Measurements from ENCODE around the gene APLP2.

APLP2 gene

DNA sequence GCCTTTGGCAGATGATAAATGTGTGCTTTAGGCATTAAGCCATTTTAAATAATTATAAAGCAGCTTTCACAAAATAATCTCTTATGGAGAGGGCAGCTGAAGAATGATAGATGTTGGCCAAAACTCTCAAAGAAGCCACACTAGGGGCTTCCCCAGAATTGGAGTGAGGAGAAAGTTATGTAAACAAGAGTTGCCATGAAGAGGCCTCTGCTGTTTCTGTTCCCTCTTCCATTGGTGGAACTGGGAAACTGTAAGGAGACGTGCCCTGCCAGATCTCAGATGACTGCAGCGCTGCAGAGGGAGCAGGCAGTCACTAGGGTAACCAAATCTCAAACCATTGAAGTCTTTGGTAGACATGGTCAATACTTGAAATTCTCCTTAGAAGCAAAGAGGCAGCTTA is 19.4 kb upstream of the APLP2 start:
- TF ChIP-seq CTCF (IDR thresholded peaks at IDR 0.05; ENCODE audit: control extremely low read depth, extremely low read depth, low read depth, missing control alignments), result no peak
- no peak for DNase-seq (ENCODE audit: extremely low spot score)
- POLR2A ChIA-PET, result no interaction called here
- CTCF ChIA-PET, result no interaction called here

DNA sequence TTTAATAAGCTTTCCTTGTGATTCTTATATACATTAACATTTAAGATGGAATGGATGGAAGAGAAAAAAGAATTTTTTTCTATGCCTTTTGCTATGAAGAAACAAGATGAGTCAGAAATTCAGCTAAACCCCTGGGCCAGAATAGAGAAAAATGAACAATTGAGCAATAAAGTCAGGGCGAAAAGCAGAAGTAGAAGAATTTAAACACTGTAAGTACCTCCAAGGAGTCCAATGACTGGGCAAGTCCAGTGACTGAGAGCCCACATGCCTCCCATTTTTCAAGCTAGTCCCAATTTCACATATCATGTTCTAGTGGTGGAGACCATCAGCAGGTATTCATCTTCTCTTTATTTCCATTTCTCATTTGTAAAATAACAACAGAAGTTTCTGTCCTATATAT is 18.6 kb upstream of the APLP2 start:
- ChIA-PET POLR2A (no interaction called here), CTCF (interaction anchor here (1.0 kb wide), 1 partner anchor 81 kb away, joined by 3 read pairs; no protein-coding TSS in a partner anchor)
- no peak for DNase-seq (ENCODE audit: extremely low spot score)
- no peak for TF ChIP-seq CTCF (IDR thresholded peaks at IDR 0.05; ENCODE audit: control extremely low read depth, extremely low read depth, low read depth, missing control alignments)

DNA sequence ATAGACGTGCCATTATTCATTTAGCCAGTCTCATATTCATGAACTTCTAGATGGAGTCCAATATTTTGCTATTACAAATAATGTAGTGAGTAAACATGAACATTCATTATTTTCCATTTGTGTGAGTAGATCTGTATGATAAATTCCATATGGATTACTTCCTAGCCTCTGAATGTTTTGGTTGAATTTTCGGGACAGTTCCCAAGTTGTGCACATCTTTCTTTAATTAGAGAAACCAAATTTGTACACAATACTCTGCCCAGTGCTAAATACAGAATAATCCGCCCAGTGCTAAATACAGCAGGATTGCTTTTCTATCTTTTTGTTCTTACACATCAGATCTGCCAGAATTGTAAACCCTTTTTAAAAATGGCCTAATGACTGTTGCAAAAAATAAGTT is 17.1 kb upstream of the APLP2 start:
- ChIA-PET POLR2A (no interaction called here), CTCF (no interaction called here)
- no peak for DNase-seq (ENCODE audit: extremely low spot score)
- TF ChIP-seq CTCF (IDR thresholded peaks at IDR 0.05; ENCODE audit: control extremely low read depth, extremely low read depth, low read depth, missing control alignments), result no peak

DNA sequence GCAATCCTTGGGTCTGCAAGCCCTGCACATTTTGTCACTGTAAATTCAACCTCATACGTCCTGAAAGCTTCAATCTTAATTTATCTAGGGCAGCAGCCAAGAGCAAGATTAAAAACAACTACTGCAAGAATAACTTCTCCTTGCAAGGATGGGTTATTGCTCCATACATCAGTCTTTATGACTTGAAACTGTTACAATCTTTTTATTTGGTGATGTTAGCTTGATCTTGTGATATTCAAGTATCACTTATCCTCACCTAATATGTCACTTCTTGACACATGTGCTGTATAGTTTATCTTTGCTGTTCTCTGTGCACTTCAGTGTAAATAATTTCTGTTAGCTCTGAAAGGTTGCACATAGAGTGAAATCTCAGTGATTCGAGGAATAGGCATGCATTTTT is 14.7 kb upstream of the APLP2 start:
- ChIA-PET POLR2A (no interaction called here), CTCF (no interaction called here)
- no peak for DNase-seq (ENCODE audit: extremely low spot score)
- TF ChIP-seq CTCF (IDR thresholded peaks at IDR 0.05; ENCODE audit: control extremely low read depth, extremely low read depth, low read depth, missing control alignments), result no peak

DNA sequence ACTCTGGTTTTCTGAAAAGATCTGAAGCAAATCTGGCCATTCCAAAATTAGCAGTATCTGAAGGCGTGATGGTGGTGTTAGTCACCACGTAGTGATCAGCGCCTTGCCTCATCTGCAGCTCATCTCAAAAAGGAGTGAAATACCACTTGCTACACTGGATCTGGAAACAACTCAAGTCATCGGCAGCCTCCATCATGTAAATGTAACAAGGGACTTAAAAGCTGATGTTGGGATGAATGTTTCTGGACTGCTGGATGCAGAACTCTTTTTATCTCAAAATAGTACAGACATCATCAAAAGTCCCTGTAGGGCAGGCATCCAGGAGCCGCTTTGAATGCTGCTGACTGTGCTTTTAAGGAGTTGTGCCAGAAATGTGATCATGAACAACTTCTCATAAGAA is 14.1 kb upstream of the APLP2 start:
- POLR2A ChIA-PET, result no interaction called here

DNA sequence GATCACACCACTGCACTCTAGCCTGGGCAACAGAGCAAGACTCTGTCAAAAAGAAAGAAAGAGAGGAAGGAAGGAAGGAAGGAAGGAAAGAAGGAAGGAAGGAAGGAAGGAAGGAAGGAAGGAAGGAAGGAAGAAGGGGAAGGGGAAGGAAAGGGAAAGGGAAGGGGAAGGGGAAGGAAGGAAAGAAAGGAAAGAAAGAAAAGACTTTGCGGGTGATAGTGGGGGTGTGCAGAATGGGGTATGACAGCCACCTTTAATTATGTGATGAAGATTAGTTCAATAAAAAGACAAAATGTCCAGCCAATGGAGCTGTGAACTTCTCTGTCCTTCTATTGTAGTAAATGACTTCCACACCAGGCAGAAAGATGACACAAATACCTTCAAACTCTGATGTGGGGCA is 8.7 kb upstream of the APLP2 start:
- DNase-seq (ENCODE audit: extremely low spot score), result no peak
- no peak for TF ChIP-seq CTCF (IDR thresholded peaks at IDR 0.05; ENCODE audit: control extremely low read depth, extremely low read depth, low read depth, missing control alignments)
- ChIA-PET POLR2A (no interaction called here), CTCF (interaction anchor here (1.6 kb wide), 1 partner anchor 72 kb away, joined by 3 read pairs; no protein-coding TSS in a partner anchor)

More for the DNA sequence above, 14.1 kb upstream of the APLP2 start:
- CTCF ChIA-PET, result no interaction called here
- TF ChIP-seq CTCF (IDR thresholded peaks at IDR 0.05; ENCODE audit: control extremely low read depth, extremely low read depth, low read depth, missing control alignments), result no peak
- DNase-seq (ENCODE audit: extremely low spot score), result no peak

DNA sequence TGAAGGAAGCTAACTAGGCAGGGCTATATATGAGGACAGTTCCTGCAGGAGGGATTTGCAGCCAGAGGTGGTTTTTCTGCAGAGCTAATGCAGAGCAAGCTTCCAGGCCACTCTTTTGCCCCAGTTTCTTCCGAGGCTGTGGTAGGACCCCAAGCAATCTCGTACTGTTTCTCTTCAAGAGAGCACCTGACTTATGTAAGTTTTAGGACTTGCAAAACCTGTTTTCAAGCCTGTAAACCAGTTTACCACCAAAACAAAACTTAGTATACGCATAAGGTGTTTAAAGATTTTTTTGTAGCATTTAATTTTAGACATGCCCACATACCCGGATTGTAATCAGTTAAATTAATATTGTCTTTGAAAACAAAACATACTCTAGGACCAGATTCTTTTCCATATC is 7.7 kb upstream of the APLP2 start:
- POLR2A ChIA-PET, result no interaction called here

More for the DNA sequence above, 7.7 kb upstream of the APLP2 start:
- DNase-seq (ENCODE audit: extremely low spot score), result no peak
- no peak for TF ChIP-seq CTCF (IDR thresholded peaks at IDR 0.05; ENCODE audit: control extremely low read depth, extremely low read depth, low read depth, missing control alignments)
- CTCF ChIA-PET, result no interaction called here

Data from GM10248 (cell line).